ENCODE results near the gene ABCA3.

DNA sequence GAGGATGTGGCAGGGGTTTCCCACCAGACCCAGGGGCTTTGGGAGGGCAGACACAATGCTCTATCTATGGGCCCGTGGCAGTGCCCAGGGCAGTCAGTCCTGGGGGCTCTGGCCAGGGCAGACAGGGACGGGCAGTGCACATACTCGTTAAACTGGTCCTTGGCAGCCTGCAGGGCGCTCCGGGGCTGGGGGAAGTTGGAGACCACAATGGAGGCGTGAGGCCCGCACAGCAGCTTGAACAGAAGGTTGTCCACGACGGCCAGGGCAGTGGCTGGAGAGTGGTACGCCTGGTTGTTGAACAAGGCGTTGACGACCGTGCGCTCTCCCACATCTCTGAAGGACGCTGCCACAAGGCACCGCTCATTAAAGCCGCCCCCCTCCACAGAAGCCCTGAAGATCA is 54.0 kb downstream of the ABCA3 start:
- TF ChIP-seq, protein P1, sequence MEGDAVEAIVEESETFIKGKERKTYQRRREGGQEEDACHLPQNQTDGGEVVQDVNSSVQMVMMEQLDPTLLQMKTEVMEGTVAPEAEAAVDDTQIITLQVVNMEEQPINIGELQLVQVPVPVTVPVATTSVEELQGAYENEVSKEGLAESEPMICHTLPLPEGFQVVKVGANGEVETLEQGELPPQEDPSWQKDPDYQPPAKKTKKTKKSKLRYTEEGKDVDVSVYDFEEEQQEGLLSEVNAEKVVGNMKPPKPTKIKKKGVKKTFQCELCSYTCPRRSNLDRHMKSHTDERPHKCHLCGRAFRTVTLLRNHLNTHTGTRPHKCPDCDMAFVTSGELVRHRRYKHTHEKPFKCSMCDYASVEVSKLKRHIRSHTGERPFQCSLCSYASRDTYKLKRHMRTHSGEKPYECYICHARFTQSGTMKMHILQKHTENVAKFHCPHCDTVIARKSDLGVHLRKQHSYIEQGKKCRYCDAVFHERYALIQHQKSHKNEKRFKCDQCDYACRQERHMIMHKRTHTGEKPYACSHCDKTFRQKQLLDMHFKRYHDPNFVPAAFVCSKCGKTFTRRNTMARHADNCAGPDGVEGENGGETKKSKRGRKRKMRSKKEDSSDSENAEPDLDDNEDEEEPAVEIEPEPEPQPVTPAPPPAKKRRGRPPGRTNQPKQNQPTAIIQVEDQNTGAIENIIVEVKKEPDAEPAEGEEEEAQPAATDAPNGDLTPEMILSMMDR (IDR thresholded peaks at IDR 0.05) = no peak
- TF ChIP-seq POLR2A (IDR thresholded peaks at IDR 0.05) (no peak), POLR2AphosphoS5 (IDR thresholded peaks at IDR 0.05) (no peak), EP300 (IDR thresholded peaks at IDR 0.05) (no peak)

All from suprapubic skin (tissue), 4 donors.